Activated CD4-positive, alpha-beta T cell treated with anti-CD3 and anti-CD28 coated beads for 1 hour (primary cell): ENCODE data around the gene ABCD2.
"Not testable (repeated sequence)": the region's sequence is repeated elsewhere in the genome, so short reads cannot be mapped to it uniquely, and the experiment has no call there.

Experiments
- DNase-seq: peaks from one replicate; pipeline ENCODE4 v3.0.0-alpha.2; 2020

Gene ABCD2

DNA sequence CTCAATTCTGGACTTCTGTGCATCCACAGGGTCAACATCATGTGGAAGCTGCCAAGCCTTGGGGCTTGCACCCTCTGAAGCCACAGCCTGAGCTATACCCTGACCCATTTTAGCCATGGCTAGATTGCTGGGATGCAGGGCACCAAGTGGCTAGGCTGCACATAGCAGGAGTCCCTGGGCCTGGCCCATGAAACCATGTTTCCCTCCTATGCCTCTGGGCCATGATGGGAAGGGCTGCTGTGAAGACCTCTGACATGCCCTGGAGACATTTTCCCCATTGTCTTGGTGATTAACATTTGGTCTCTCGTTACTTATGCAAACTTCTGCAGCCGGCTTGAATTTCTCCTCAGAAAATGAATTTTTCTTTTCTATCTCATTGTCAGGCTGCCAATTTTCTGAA lies 92.6 kb downstream of the ABCD2 start:
- no peak for DNase-seq

DNA sequence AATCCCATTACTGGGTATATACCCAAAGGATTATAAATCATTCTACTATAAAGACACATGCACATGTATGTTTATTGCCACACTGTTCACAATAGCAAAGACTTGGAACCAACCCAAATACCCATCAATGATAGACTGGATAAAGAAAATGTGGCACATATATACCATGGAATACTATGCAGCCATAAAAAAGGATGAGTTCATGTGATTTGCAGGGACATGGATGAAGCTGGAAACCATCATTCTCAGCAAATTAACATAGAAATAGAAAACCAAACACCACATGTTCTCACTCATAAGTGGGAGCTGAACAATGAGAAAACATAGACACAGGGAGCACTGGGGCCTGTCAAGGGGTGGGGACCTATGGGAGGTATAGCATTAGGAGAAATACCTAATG lies 97.4 kb downstream of the ABCD2 start:
- DNase-seq, result not testable (repeated sequence)

DNA sequence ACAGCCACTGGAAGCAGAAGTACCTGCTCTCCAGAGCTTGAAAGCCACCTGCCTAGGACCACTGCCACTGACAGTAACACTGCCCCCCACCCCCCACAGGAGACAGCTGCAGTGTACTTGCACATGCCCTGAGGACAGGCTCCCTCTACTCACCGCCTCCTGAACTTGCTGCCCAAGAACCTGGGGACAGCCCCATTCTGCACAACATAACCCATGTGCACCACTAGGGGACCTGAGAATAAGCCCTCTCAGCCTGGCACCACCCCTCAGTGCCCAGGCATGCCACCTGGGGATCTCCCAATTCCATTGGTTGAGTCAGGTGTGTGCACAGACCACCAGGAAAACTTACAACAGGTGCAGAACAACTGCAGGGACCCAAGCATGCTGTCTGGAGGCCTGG lies 109.6 kb downstream of the ABCD2 start:
- DNase-seq, result no peak

DNA sequence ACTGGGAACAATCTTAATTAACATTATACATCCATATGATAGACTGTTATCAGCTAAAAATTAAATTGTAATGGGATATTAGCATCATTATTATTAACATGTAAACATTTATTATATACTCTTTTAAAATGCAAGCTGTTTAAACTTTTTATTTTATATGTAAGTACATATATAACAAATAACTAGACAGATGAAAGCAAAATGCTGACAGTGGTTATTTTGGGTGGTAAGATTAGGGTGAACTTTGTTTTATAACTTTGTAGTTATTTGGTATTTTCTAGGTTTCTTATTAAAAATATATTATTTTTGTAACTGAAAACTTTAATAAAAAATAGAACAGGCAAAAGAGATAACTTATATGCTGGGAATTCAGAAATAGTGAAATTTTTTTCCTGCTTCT lies 114.0 kb downstream of the ABCD2 start:
- DNase-seq, result no peak

DNA sequence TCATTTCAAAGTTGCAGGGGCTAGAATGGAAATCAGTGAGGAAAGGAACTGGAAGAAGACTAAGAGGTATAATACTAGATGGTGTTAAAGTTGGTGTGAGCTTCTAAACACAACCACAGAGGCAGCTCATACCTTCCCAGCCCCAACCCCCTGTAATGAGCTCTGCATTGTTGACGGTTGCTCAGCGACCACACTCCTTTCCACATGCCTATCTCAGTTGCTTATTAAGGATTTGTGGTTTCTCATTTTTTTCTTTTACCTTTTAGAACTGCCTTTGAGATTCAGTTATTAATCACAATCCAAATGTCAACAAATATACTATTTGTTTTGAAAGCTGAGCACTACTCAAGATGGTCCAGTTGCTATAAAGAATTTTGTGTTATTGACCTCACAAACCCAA lies 114.6 kb downstream of the ABCD2 start:
- no peak for DNase-seq

DNA sequence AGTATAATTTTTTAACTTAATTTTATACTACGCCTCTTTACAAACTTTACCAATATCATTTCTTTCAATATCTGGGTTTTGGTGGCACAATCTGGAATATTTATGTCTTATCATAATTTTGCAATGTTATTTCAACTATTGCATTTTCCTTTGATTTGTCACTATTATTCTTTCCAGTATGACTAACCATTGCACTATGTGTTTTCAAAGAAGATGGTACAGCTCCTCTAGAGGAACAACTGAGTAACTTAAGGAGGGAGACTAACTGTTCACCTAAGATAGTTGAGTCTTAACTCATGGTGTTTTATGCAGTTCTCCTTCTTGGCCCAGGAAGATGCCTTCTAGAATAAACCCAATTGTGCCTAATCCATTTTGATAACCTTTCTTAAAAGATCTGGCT lies 116.2 kb downstream of the ABCD2 start:
- DNase-seq, result no peak

DNA sequence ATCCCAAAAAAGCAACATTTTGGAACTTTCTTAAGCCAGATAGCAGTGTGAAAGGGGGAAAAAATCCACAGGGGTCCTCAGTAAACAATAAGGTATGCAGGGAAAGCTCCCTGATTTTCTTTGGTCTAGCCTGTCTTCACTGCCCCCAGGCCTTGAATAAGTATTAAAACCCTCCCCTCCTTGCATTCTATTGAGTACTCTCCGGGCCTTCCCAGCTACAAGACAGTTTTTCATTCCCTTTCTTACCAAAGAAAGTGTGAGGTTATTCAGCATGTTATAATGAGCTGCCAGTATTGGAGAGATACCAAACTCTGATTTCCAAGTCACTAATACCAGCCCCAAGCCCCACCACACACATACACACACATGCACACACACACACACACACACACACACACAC lies 116.9 kb downstream of the ABCD2 start:
- no peak for DNase-seq
